ENCODE measurements around the gene AUTS2. TPM values are rescaled to one million over a fixed set of nuclear protein-coding genes. Genes with fewer than 3 reads are reported as not detected.

The AUTS2 gene
- total RNA-seq, 2 experiments from 2014 or later, result 17.5 to 23.8 TPM

DNA sequence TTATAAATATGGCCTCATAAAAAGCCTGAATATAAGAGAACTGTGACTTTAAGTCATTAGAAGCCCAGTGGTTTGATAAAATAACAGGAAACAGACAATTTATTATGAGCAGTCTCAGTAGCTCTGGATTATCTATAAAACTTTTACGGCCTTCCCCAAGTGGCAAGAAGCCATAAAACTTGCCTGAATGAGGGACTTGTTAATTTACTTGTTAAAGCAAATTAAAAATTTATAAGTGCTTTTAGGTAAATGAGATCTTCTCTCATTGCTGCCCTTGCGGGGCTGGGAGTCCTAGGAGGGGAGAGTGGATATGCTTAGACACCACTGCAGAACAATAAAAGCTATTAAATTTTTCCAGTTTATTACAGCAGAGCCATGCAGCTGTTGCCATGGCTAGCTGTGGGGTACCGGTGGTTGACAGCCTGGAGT lies 499.9 kb downstream of the AUTS2 start:
- H3K36me3 Mint-ChIP-seq, result no peaks in the 10 kb centered on the region
- no peak for ATAC-seq (ENCODE audit: low read depth)
- POLR2A ChIA-PET, result no interaction called here
- no peak for DNase-seq
- H3K4me1 Mint-ChIP-seq, result no peaks in the 10 kb centered on the region
- H3K27me3 Mint-ChIP-seq, result no peaks in the 10 kb centered on the region
- H3K27ac Mint-ChIP-seq, result no peak overlapping the region
- H3K4me3 Mint-ChIP-seq, result no peak overlapping the region
- H3K9me3 Mint-ChIP-seq, result no peaks in the 10 kb centered on the region

GRCh38 chr7:70098905-70099672 lies 500.8 kb downstream of the AUTS2 start:
- no peak for ATAC-seq (ENCODE audit: low read depth)
- no peak for DNase-seq
- Mint-ChIP-seq H3K27me3 (no peaks in the 10 kb centered on the region), H3K36me3 (no peaks in the 10 kb centered on the region), H3K9me3 (no peaks in the 10 kb centered on the region), H3K27ac (no peak overlapping the region), H3K4me1 (no peaks in the 10 kb centered on the region), H3K4me3 (no peak overlapping the region)
- POLR2A ChIA-PET, result no interaction called here

DNA sequence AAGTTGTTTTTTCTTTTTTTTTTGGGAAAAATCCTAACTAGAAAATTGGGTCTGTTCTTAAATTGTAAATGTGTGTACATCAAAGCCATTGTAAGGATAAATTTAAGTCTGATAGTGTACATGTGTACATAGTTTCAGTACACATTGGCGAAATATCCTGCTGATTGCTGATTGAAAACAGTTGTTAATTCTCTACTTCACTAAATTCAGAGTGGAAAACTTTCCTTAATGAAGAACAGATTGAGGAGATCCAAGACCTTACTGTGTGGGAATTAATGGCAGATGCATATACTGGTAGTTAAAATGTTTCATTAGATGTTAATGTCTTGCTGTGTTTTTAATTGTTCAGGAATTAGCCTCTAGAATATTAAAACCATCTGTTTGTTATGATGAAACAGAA lies 506.0 kb downstream of the AUTS2 start:
- DNase-seq, result no peak
- Mint-ChIP-seq H3K27ac (no peak overlapping the region), H3K36me3 (no peaks in the 10 kb centered on the region), H3K4me3 (no peak overlapping the region), H3K4me1 (no peaks in the 10 kb centered on the region), H3K9me3 (no peaks in the 10 kb centered on the region), H3K27me3 (no peaks in the 10 kb centered on the region)
- POLR2A ChIA-PET, result interaction anchor here (0.7 kb wide), 1 partner anchor 256 kb away, joined by 3 read pairs; no protein-coding TSS in a partner anchor
- no peak for ATAC-seq (ENCODE audit: low read depth)

- no peak for ATAC-seq (ENCODE audit: low read depth)
- no peaks in the 10 kb centered on the region for H3K36me3 Mint-ChIP-seq
- POLR2A ChIA-PET, result no interaction called here
These were observed 514.8 kb downstream of the AUTS2 start for GRCh38 chr7:70113078-70113477.

DNA sequence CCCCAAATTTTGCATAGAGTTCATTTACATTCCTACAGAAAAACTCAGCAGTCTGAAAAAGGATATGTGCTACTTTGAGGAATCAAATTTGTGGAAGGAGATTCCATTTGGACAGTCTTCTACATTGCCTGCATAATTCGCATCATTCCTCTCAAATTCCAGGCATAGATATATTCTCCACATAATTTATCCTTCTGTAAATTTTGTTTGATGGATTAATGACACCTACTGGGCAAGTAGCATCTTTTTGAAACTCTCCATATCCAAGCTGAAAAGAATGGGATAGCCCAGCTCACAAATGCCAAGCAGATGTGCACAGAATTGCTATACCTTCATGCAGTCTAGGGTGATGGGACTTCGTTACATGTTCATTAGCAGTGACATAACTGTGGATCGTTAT lies 515.3 kb downstream of the AUTS2 start:
- POLR2A ChIA-PET, result no interaction called here
- Mint-ChIP-seq H3K27ac (no peak overlapping the region), H3K36me3 (no peaks in the 10 kb centered on the region), H3K4me1 (no peaks in the 10 kb centered on the region), H3K4me3 (no peak overlapping the region), H3K27me3 (peaks cover 5% of the 10 kb centered on the region), H3K9me3 (no peaks in the 10 kb centered on the region)
- no peak for DNase-seq
- no peak for ATAC-seq (ENCODE audit: low read depth)

More at GRCh38 chr7:70113078-70113477, 514.8 kb downstream of the AUTS2 start:
- Mint-ChIP-seq H3K27me3 (peaks cover 5% of the 10 kb centered on the region), H3K4me1 (no peaks in the 10 kb centered on the region), H3K4me3 (no peak overlapping the region), H3K27ac (no peak overlapping the region), H3K9me3 (no peaks in the 10 kb centered on the region)
- DNase-seq, result no peak

GRCh38 chr7:70114806-70115205 lies 516.5 kb downstream of the AUTS2 start:
- Mint-ChIP-seq H3K9me3 (no peaks in the 10 kb centered on the region), H3K4me1 (no peaks in the 10 kb centered on the region), H3K36me3 (no peaks in the 10 kb centered on the region), H3K27me3 (peaks cover 5% of the 10 kb centered on the region), H3K4me3 (no peak overlapping the region), H3K27ac (no peak overlapping the region)
- POLR2A ChIA-PET, result no interaction called here
- ATAC-seq (ENCODE audit: low read depth) (no peak), DNase-seq (no peak)

- no peaks in the 10 kb centered on the region for H3K36me3 Mint-ChIP-seq
- peaks cover 5% of the 10 kb centered on the region for H3K27me3 Mint-ChIP-seq
- ATAC-seq (ENCODE audit: low read depth) (no peak), DNase-seq (no peak)
- H3K9me3 Mint-ChIP-seq, result peaks cover 3% of the 10 kb centered on the region
- no peak overlapping the region for H3K4me3 Mint-ChIP-seq
- H3K4me1 Mint-ChIP-seq, result no peaks in the 10 kb centered on the region
- POLR2A ChIA-PET, result no interaction called here
- no peak overlapping the region for H3K27ac Mint-ChIP-seq
These were observed 518.0 kb downstream of the AUTS2 start for GRCh38 chr7:70116244-70116643.

DNA sequence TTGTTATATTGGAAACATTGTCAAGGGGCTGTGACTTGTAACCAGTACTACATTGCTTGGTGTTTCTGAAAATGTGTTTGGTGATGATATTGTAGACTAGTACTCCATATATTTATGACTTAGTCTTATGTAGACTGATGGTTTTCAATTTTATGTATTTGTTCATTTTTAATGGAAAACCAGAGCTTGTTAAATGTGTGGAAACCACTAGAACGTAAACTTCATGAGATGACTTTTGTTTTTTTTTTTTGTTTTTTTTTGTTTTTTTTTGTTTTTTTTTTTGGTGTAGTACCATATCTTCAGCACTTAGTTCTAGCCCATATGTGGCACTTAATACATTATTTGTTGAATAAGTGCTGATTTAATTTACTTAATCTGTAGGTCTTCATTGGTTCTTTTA lies 518.6 kb downstream of the AUTS2 start:
- ATAC-seq (ENCODE audit: low read depth), result no peak
- Mint-ChIP-seq H3K4me1 (no peaks in the 10 kb centered on the region), H3K4me3 (no peak overlapping the region), H3K36me3 (no peaks in the 10 kb centered on the region), H3K27me3 (peaks cover 4% of the 10 kb centered on the region), H3K9me3 (peaks cover 6% of the 10 kb centered on the region), H3K27ac (no peak overlapping the region)
- POLR2A ChIA-PET, result no interaction called here
- DNase-seq, result no peak

DNA sequence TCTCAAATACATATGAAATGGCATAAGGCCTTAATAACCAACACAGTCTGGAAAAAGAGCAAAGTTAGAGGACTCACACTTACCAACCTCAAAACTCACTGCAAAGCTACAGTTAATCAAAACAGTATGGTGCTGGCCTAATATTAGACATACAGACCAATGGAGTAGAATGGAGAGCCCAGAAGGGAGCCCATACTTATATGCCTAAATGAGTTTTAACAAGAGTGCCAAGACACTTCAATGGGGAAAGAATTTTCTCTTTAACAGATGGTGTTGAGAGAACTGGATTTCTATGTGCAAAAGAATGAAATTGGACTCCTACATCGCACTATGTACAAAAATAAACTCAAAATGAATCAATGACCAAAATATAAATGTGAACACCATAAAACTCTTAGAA lies 522.6 kb downstream of the AUTS2 start:
- DNase-seq (no peak), ATAC-seq (ENCODE audit: low read depth) (no peak)
- H3K27ac Mint-ChIP-seq, result no peak overlapping the region
- POLR2A ChIA-PET, result no interaction called here
- peaks cover 3% of the 10 kb centered on the region for H3K27me3 Mint-ChIP-seq
- H3K4me1 Mint-ChIP-seq, result no peaks in the 10 kb centered on the region
- no peak overlapping the region for H3K4me3 Mint-ChIP-seq
- no peaks in the 10 kb centered on the region for H3K36me3 Mint-ChIP-seq
- peaks cover 12% of the 10 kb centered on the region for H3K9me3 Mint-ChIP-seq

DNA sequence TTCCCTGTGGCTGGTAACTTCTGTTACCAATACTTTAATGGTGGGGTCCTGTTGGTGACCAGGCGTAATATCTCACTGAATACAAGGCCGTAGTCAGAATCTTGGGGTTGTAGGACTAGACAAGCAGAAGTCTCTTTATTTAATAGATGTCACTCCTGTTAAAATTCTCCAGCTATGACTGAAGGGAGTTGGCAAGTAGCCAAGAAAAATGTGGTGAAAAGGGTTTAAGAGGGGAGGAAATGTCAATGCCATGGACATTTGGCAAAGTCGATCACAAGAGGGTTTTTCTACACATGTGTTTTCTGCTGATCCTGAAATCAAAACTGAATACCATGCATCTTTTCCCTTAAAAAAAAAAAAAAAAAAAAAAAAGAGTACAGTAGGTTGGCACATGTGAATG lies 533.5 kb downstream of the AUTS2 start:
- no peak for DNase-seq
- Mint-ChIP-seq H3K9me3 (peaks cover 2% of the 10 kb centered on the region), H3K27me3 (no peaks in the 10 kb centered on the region), H3K36me3 (no peaks in the 10 kb centered on the region), H3K4me1 (no peaks in the 10 kb centered on the region), H3K4me3 (no peak overlapping the region), H3K27ac (no peak overlapping the region)
- POLR2A ChIA-PET, result no interaction called here
- no peak for ATAC-seq (ENCODE audit: low read depth)

DNA sequence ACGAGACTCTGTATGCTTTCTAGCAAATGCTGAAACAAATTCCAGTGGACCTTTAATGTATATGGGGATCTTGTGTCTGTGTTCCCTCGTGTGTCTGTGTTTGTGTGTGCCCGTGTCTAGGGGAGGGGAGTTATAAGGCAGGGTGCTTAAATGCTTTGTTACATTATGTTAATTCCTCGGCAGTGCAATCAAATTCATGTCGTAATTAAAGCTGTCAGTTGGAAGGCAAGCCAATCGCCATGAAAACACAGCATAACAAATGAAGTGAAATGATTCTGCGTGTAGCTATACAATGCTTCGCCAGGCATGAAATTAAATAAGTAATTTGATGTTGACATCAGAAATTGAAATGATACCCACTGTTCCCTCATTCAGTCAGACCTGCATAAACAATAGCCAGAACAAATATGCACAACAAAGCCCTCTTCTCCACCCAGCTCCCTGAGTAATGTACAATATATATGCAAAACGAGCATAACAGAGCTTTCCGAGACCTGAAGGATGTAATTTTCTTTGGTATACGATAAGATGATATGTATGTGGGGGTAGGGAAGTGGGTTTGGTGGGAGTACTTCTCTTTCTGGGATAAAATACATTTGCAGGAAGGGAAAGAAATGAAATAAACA lies 534.1 kb downstream of the AUTS2 start:
- POLR2A ChIA-PET, result no interaction called here
- ATAC-seq (ENCODE audit: low read depth) (no peak), DNase-seq (no peak)
- no peaks in the 10 kb centered on the region for H3K27me3 Mint-ChIP-seq
- no peak overlapping the region for H3K27ac Mint-ChIP-seq
- no peaks in the 10 kb centered on the region for H3K36me3 Mint-ChIP-seq
- H3K9me3 Mint-ChIP-seq, result peaks cover 1% of the 10 kb centered on the region
- H3K4me1 Mint-ChIP-seq, result no peaks in the 10 kb centered on the region
- H3K4me3 Mint-ChIP-seq, result no peak overlapping the region

DNA sequence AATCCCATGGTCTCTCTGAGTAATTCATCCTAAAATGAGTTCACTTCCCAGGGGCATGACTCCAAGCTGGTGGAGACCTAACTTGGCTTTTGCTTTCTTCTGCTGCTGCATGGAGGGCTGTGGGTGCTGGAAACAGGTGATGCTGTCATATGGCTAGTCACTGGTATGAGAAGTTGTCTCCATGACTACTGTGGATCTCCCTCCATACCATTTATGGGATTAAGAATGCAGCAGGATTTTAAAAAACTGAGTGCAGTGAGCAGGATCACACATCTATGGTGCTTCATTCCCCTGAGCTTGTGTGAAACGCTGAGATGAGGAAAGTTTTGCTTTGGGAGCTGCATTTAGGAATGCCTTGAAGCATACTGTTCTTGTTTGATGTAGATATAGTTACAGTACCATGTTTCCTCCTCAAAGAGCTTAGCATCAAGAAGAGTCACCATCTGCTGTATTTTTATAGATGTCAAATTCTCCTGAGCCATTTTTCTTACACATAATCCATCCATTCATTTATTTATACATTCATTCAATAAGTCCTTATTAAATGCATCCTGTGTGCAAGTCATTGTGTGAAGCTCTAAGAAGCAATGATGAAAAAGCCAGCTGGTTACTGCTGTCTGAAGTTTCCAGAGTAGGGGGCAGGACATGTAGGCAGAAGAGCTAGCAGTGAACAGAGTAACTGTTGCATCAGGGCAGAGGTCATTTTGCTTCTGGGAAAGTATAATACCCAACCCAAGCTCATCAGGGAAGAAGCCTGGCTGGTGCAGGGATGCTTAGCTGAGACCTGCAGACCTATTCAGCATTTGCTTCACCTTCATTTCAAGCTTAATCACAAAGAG lies 534.8 kb downstream of the AUTS2 start:
- H3K9me3 Mint-ChIP-seq, result no peaks in the 10 kb centered on the region
- no peak overlapping the region for H3K27ac Mint-ChIP-seq
- DNase-seq (no peak), ATAC-seq (ENCODE audit: low read depth) (no peak)
- no peak overlapping the region for H3K4me3 Mint-ChIP-seq
- no peaks in the 10 kb centered on the region for H3K27me3 Mint-ChIP-seq
- POLR2A ChIA-PET, result no interaction called here
- H3K4me1 Mint-ChIP-seq, result no peaks in the 10 kb centered on the region
- H3K36me3 Mint-ChIP-seq, result no peaks in the 10 kb centered on the region

DNA sequence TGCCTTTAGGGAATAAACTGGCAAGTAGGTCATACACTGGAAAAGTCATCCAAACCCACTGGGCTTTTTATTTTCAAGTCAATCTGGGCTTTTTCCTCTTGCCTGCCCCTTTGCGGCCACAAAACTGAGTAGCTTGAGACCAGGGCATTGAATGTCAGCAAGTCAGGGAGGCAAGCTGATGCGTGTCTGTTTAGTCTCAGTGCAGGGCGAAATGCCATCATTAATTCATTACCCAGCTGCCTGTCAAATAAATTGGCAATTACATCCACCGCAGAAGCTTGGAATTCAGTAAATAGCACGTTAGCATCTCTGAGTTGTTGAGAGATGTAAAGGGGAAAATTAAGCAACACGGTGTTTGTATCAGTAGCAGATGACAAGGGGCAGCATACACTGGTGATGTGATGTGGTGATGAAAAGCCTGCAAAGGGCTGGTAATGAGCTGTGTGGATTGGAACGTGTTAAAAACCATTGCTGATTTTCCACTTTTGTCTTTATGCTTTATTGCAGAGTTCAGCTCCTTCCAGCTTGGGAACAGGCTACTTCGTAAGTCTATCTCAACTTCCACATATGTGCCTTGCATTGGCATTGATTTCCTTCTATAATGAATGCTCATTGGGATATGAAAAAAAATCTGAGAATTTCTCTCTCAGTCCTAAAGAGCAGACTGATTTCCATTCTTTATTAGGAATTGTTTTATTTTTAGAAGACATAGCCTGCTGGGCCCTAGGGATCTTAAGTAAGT lies 535.9 kb downstream of the AUTS2 start:
- ATAC-seq (ENCODE audit: low read depth) (no peak), DNase-seq (no peak)
- no peaks in the 10 kb centered on the region for H3K4me1 Mint-ChIP-seq
- POLR2A ChIA-PET, result no interaction called here
- H3K27me3 Mint-ChIP-seq, result no peaks in the 10 kb centered on the region
- no peaks in the 10 kb centered on the region for H3K9me3 Mint-ChIP-seq
- H3K36me3 Mint-ChIP-seq, result no peaks in the 10 kb centered on the region
- H3K27ac Mint-ChIP-seq, result no peak overlapping the region
- no peak overlapping the region for H3K4me3 Mint-ChIP-seq

Measured in activated naive CD8-positive, alpha-beta T cell treated with anti-CD3 and anti-CD28 coated beads, Interleukin-2, amount 10 ng/mL, durations not matched to agents 7 days and 5 days (primary cell).